Ishikawa (cell line): Measurements from ENCODE around the gene PLD6.

Experiments used
- CEBPB ChIP-seq: IDR thresholded peaks from 2 replicates; pipeline ENCODE4 v1.6.1; 2012
- CREB1 ChIP-seq: IDR thresholded peaks from 2 replicates; pipeline ENCODE4 v1.6.1; 2012; ENCODE audit warnings: low read depth
- EP300 ChIP-seq: IDR thresholded peaks from 2 replicates; pipeline ENCODE4 v1.6.1; 2012; ENCODE audit warnings: borderline replicate concordance
- FOXM1 ChIP-seq: IDR thresholded peaks from 2 replicates; pipeline ENCODE4 v1.6.1; 2012; ENCODE audit warnings: low read depth, borderline replicate concordance
- RAD21 ChIP-seq: IDR thresholded peaks from 2 replicates; pipeline ENCODE4 v1.6.1; 2012; ENCODE audit warnings: low read depth
- TAF1 ChIP-seq: IDR thresholded peaks from 2 replicates; pipeline ENCODE4 v1.6.1; 2012; ENCODE audit warnings: low read depth, mild to moderate bottlenecking
- TCF12 ChIP-seq: IDR thresholded peaks from 2 replicates; pipeline ENCODE4 v1.6.1; 2012; ENCODE audit warnings: low read depth
- TEAD4 ChIP-seq: IDR thresholded peaks from 2 replicates; pipeline ENCODE4 v1.6.1; 2012
- YY1 ChIP-seq: IDR thresholded peaks from 2 replicates; pipeline ENCODE4 v1.6.1; 2012; ENCODE audit warnings: low read depth
- TF ChIP-seq, protein P1 (sequence below): IDR thresholded peaks from 2 replicates; pipeline ENCODE4 v1.6.1; 2012
- TF ChIP-seq, protein P2 (sequence below): IDR thresholded peaks from 2 replicates; pipeline ENCODE4 v1.6.1; 2012
- TF ChIP-seq, protein P3 (sequence below): IDR thresholded peaks from 2 replicates; pipeline ENCODE4 v1.6.1; 2012; ENCODE audit warnings: low read depth, mild to moderate bottlenecking

DNA sequence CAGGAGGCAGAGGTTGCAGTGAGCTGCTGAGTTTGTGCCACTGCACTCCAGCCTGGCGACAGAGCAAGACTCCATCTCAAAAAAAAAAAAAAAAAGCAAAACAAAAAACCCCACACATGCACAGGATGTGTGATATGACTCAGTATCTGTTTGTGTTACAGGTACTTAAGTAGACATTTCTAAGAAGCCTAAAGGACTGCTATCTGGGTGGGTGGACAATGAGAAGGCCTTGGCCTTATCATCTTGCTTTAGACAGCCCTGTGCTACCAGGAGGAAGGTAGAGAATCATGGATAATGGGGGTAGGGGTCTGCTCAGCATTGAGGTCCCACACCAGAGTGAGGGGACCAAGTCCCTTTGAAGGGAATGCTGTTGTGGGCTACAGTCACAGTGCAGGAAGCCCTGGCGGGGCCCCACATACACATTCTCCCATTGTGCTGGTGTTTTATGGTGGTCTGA, 26.7 kb downstream of the PLD6 start:
- TF ChIP-seq YY1 (no peak), TCF12 (no peak), TAF1 (no peak), FOXM1 (no peak), TEAD4 (no peak), EP300 (no peak), CEBPB (no peak), RAD21 (no peak), CREB1 (no peak)
- TF ChIP-seq, protein P1, sequence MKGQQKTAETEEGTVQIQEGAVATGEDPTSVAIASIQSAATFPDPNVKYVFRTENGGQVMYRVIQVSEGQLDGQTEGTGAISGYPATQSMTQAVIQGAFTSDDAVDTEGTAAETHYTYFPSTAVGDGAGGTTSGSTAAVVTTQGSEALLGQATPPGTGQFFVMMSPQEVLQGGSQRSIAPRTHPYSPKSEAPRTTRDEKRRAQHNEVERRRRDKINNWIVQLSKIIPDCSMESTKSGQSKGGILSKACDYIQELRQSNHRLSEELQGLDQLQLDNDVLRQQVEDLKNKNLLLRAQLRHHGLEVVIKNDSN, result no peak
- TF ChIP-seq, protein P2, sequence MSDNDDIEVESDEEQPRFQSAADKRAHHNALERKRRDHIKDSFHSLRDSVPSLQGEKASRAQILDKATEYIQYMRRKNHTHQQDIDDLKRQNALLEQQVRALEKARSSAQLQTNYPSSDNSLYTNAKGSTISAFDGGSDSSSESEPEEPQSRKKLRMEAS, result no peak
- TF ChIP-seq, protein P3, sequence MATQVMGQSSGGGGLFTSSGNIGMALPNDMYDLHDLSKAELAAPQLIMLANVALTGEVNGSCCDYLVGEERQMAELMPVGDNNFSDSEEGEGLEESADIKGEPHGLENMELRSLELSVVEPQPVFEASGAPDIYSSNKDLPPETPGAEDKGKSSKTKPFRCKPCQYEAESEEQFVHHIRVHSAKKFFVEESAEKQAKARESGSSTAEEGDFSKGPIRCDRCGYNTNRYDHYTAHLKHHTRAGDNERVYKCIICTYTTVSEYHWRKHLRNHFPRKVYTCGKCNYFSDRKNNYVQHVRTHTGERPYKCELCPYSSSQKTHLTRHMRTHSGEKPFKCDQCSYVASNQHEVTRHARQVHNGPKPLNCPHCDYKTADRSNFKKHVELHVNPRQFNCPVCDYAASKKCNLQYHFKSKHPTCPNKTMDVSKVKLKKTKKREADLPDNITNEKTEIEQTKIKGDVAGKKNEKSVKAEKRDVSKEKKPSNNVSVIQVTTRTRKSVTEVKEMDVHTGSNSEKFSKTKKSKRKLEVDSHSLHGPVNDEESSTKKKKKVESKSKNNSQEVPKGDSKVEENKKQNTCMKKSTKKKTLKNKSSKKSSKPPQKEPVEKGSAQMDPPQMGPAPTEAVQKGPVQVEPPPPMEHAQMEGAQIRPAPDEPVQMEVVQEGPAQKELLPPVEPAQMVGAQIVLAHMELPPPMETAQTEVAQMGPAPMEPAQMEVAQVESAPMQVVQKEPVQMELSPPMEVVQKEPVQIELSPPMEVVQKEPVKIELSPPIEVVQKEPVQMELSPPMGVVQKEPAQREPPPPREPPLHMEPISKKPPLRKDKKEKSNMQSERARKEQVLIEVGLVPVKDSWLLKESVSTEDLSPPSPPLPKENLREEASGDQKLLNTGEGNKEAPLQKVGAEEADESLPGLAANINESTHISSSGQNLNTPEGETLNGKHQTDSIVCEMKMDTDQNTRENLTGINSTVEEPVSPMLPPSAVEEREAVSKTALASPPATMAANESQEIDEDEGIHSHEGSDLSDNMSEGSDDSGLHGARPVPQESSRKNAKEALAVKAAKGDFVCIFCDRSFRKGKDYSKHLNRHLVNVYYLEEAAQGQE, result no peak
